ENCODE data around the gene IL17C.

DNA sequence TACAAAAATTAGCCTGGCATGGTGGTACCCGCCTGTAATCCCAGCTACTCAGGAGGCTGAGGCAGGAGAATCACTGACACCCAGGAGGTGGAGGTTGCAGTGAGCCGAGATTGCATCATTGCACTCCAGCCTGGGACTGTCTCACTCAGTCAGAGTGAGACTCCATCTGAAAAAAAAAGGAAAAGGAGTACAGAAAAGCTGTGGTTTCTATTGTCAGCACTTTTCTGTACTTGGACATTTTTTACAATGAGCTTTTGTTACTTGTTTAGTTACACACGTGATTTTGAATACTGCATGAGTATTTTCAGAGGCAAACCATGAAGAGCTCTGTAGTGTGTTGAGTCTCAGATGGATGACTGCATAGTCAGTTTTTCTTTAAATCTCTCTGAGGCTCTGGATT is 41.9 kb upstream of the IL17C start:
- TF ChIP-seq, protein P1, sequence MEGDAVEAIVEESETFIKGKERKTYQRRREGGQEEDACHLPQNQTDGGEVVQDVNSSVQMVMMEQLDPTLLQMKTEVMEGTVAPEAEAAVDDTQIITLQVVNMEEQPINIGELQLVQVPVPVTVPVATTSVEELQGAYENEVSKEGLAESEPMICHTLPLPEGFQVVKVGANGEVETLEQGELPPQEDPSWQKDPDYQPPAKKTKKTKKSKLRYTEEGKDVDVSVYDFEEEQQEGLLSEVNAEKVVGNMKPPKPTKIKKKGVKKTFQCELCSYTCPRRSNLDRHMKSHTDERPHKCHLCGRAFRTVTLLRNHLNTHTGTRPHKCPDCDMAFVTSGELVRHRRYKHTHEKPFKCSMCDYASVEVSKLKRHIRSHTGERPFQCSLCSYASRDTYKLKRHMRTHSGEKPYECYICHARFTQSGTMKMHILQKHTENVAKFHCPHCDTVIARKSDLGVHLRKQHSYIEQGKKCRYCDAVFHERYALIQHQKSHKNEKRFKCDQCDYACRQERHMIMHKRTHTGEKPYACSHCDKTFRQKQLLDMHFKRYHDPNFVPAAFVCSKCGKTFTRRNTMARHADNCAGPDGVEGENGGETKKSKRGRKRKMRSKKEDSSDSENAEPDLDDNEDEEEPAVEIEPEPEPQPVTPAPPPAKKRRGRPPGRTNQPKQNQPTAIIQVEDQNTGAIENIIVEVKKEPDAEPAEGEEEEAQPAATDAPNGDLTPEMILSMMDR (IDR thresholded peaks at IDR 0.05; ENCODE audit: poor library complexity): no peak
- TF ChIP-seq EZH2 (IDR thresholded peaks at IDR 0.05; ENCODE audit: borderline replicate concordance): no peak
